Activated CD4-positive, alpha-beta T cell treated with anti-CD3 and anti-CD28 coated beads, Interleukin-2, amount 50 U/mL, for 24 hours (primary cell): ENCODE data around the gene IGLL5.

Source experiments
- DNase-seq, 2 donors: peaks; one replicate each; pipeline ENCODE4 v3.0.0-alpha.2; 2020; ENCODE audit warnings: low read depth in 1 of 2, low spot score in 1 of 2

Gene IGLL5

DNA sequence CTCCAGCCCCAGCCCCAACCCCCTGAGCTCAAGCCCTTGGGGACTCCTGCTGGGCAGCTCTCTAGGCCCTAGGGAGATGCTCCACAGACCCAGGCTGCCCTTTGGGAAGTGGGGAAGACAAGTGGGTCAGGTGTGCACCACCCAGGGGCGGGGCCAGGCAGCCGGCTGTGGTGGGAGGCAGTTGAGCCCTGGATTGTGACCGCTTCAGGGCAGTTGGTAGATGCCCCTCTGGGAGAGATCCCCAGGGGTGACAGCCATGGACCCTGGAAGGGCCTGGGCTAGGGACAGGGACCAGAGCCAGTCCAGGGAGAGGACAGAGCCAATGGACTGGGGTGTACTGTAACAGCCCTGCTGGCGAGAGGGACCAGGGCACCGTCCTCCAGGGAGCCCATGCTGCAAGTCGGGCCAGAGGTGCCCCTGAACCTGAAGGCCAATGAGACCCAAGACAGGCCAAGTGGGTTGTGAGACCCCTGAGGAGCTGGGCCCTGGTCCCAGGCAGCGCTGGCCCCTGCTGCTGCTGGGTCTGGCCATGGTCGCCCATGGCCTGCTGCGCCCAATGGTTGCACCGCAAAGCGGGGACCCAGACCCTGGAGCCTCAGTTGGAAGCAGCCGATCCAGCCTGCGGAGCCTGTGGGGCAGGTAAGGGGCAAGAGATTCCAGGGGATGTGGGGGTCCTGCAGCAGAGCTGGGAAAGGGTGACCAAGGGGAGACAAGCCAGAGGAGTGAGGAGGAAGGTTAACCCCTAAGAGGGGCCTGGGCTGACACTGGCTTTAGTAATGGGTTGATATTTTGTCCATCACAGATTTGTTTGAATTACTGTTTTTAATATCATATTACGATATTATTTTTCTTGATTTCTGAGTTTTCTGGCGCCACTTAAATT is at the start of gene IGLL5:
TSS of gene IGLL5 (plus strand) at position 196 of the 883 bp plus-strand sequence. CDS start at position 434, 238 bp downstream.
- no peak for DNase-seq

DNA sequence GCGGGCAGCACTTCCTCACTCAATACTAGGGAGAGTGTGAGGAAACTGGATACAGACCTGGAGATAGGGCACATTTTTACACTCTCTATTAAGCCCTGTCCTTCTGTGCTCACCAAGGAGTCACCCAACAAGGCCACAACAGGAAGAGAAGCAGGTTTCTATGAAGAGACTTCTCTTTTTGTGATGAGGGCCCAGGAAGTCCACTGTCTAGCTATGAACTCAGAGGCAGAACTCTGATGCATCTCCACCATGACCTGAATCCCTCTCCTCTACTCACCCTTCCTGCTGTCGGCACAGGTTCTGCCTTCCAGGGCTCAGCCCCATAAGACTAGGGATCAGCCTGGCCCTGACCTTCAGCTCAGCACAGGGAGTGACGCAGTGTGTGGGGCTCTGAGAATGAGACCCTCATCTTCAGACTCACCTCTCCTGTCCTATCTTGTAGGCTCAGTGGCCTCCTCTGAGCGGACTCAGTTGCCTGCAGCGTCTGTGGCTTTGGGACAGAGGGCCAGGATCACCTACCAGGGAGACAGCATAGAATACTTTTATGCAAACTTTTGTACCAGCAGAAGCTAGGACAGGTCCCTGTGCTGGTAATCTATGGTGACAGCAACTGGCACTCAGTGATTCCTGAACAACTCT is 49.3 kb upstream of the IGLL5 start:
- DNase-seq, result no peak

DNA sequence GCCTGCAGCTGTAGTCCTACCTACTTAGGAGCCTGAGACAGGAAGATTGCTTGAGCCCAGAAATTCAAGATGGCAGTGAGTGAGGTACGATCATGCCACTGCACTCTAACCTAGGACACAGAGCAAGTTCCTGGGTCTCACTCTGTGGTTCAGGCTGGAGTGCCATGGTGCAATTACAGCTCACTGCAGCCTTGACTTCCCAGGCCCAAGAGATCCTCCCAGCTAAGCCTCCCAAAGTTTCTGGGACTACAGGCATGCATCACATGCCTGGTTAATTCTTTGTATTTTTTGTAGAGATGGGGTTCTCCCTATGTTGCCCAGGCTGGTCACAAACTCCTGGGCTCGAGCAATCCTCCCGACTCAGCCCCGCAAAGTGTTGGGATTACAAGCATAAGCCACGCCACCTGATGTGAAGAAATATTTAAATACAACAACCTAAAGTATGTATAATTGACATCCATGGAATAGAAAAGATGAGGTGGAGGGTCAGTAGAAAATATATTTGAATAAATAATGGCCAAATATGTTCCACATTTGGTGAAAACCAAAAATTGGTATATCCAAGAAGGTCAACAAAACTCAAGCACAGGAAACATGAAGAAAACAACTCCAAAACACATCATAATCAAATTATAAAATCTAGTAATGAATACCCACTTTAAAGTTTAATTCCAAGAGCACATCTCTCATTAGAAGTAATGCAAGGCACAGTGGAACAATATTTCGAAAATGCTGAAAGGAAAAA is 47.9 kb upstream of the IGLL5 start:
- DNase-seq, result no peak

GRCh38 chr22:22840780-22841179 is 46.8 kb upstream of the IGLL5 start:
- no peak for DNase-seq

DNA sequence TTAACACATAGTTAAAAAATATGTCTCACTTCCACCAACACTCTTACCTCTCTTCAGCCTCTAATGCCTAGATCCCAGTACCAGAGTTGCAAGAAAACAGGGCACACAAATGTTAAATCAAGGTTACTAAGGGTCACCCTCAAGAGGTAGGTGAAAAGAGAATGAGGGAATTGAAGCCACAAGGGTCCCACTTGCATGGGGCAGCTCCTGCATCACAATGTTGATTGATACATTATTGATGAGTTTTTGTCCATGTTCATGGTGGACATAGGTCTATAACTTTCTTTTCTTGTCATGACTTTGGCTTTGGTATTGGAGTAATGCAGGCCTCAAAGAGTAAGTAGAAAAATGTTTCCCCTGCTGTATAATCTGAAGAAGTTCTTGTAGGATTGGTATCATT is 46.0 kb upstream of the IGLL5 start:
- DNase-seq, result no peak

GRCh38 chr22:22842085-22842484 is 45.5 kb upstream of the IGLL5 start:
- no peak for DNase-seq

- no peak for DNase-seq
Measured at GRCh38 chr22:22843848-22844247, 43.8 kb upstream of the IGLL5 start.

- no peak for DNase-seq
Measured at GRCh38 chr22:22847241-22847640, 40.4 kb upstream of the IGLL5 start.

GRCh38 chr22:22848364-22848866 is 39.2 kb upstream of the IGLL5 start:
- peak; percentile 48 to 57 for DNase-seq

GRCh38 chr22:22849640-22850610 is 37.7 kb upstream of the IGLL5 start:
- DNase-seq, result no peak

- no peak for DNase-seq
Measured at GRCh38 chr22:22851969-22852368, 35.6 kb upstream of the IGLL5 start.

DNA sequence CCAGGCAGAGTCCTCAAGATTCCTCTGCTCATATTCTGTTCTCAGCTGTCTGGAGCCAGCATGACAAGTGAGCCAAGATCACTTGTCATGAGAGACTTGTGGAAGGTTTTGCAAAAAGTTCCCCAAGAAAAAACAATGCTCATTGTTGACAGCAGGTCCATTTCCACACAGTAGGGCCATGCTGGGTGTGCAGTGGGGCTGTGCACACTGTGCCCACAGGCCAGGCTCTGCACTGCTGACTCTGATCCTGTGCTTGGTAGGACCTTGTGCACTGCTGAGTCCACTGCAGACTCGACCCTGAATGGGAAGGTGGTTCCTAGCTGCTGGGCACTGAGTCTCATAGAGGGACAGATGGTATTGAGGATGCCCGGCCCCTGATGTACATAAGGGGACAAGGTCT is 33.9 kb upstream of the IGLL5 start:
- DNase-seq, result no peak

GRCh38 chr22:22854466-22854865 is 33.1 kb upstream of the IGLL5 start:
- DNase-seq, result no peak

DNA sequence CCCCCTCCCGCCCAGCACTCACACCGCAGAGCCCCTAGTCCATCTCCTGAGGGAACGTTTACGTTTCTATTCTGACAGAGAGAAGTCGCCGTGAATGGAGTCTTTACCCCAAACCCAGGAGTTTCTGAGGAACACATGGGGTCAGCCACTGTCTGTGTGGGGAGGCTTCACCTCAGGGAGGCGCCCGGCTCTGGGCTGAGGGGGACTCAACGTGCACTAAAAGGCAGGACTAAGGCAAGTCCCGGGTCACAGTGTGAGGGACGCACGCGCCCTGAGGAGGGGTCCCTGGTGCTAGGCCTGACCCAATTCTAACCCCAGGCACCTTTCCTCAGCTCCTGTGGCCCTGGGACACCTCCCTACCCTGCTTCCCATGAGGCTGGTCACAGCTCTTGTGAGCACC is 32.5 kb upstream of the IGLL5 start:
- DNase-seq, result no peak

GRCh38 chr22:22855617-22856308 is 31.9 kb upstream of the IGLL5 start:
- DNase-seq, result no peak

- DNase-seq, result no peak
Measured at GRCh38 chr22:22856364-22856763, 31.3 kb upstream of the IGLL5 start.

GRCh38 chr22:22856885-22857606 is 30.6 kb upstream of the IGLL5 start:
- no peak for DNase-seq

DNA sequence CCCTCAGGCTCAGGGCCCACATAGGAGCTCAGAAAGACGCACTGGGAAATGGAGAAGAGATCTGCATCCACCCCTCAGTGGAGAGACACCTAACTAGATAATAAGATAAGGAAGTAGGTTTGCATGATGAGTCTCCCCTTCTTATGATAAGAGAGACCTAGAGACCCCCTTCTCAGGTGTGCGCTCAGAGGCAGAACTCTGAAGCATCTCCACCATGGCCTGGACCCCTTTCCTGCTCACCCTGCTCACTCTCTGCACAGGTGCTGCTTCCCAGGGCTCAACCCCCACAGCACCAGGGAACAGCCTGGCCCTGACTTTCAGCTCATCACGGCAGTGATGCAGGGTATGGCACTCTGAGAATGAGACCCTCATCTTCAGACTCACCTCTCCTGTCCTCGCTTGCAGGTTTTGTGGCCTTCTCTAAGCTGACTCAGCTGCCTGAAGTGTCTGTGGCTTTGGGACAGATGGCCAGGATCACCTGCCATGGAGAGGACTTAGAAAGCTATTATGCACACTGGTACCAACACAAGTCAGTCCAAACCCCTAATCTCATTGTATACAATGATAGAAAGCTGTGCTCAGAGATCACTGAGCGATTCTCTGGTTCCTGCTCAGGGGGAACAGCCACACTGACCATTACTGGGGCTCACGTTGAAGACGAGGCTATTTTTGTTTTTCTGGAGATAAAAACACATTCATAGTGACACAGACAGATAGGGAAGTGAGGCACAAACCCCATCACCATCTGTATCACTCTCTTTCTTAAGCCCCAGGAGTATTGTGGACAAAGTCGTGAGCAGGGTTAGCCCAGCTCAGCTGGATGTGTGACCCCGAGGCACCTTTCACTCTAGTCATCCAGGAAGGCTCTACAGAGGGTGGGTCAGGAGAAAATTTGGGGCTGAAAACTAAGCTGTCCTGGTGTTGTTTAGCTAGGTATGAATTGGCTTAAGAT is 29.7 kb upstream of the IGLL5 start:
- no peak for DNase-seq
